HG03039 (cell line): ENCODE data around the gene GMPS.
A peak's percentile ranks its signal among the peaks of the same experiment; 100 is the strongest.
"Not testable (repeated sequence)": the region's sequence is repeated elsewhere in the genome, so short reads cannot be mapped to it uniquely, and the experiment has no call there.

Source experiments
- ATAC-seq: cut with Tn5 transposase; IDR thresholded peaks from one replicate; pipeline ENCODE4 v1.9.1; 2021; ENCODE audit warnings: mild to moderate bottlenecking, moderate library complexity; ENCODE audit not compliant: unreplicated experiment

The GMPS gene

DNA sequence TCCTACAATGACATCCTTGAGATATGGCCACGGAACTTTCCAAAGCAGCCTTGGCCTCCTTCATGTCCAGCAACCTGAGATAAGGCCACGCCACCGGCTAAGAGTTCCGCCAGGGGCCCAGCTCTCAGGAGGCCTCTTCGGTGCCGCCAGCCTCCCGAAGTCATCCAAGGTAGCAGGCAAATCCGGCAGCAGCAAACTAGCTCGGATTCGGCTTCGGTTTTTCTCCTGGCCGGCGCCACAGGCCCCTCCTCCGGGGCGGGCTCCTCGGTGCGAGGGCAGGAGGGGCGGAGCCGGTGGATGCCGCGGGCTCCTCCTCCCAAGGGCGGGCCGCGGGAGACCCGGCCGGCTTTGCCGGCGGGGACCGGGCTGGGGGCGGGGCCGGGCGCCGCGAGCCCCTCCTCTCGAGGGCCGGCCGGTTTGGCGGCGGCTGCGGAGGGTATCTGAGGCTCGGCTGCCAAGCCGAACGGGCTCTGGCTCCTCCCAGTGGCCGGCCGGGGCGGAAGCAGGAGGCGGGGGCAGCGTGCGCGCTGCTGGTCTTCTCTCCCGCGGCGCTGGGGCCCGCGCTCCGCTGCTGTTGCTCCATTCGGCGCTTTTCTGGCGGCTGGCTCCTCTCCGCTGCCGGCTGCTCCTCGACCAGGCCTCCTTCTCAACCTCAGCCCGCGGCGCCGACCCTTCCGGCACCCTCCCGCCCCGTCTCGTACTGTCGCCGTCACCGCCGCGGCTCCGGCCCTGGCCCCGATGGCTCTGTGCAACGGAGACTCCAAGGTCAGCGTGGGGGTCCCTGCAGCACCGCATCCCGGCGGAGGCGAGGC lies at the start of gene GMPS:
TSS of gene GMPS (plus strand) at position 518 of the 812 bp plus-strand sequence. CDS start at position 739, 221 bp downstream.
- peak; percentile 94 for ATAC-seq

DNA sequence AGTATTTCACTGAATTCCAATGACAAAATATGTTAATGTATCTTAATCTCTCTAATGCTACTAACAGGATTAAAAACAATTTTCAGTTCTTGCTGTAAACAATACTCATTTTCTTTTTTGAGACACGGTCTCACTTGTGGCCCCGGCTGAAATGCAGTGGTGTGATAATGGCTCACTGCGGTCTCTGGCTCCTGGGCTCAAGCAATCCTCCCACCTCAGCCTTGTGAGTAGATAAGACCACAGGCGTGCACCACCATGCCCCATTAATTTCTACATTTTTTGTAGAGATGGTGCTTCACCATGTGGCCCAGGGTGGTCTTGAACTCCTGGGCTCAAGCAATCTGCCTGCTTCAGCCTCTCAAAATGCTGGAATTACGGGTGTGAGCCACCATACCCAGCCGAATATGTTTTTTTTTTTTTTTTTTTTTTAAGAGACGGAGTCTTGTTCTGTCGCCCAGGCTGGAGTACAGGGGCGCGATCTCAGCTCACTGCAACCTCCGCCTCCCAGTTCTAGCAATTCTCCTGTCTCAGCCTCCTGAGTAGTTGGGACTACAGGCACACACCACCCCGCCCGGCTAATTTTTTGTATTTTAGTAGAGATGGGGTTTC lies 41.9 kb upstream of the GMPS start:
- not testable (repeated sequence) for ATAC-seq

DNA sequence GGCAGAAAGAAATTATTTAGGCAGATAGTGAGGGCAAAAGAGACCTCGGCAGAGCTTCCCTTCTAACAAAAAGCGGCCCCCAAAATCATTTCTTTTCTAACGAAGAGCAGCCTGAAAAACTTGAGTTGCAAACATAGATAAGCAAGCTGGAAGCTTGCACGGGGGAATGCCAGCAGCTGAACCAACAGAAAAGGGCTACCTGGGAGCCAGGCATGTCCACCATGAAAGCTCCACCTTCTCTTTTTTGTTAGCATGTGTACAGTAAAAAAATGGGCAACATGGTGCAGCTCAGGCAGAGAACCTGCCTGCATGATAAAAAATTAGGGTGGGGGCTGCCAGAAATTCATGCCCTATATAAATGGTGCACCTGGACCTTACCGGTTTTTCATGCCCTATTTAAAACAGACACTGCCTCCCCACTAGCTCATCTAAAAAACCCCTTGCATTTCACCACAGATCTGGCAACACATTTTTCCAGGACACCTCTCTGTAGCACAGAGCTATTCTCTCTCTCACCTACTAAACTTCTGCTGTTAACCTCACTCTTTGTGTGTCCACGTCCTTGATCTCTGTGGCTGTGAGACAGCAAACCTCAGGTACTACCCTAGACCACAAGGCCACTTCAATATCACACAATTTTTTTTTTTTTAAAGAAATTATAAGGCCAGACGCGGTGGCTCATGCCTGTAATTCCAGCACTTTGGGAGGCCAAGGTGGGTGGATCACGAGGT lies 34.9 kb upstream of the GMPS start:
- no peak for ATAC-seq

DNA sequence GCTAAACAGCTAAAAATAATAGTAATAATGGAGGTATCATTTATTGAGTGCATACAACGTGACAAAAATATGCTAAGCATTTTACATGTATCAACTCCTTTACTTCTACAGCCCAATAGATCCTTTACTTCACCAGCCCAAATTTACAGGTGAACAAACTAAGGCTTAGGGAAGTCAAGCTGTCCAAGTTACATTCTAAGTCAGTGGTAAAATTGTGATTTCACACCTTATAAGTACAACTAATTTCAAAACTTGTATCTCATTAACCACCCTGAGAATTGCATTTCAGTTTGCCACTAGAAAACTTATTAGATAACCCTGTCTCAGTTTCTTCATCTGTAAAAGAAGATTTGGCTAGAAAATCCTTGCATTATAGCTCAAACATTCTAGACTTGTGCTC lies 26.9 kb upstream of the GMPS start:
- ATAC-seq = no peak

DNA sequence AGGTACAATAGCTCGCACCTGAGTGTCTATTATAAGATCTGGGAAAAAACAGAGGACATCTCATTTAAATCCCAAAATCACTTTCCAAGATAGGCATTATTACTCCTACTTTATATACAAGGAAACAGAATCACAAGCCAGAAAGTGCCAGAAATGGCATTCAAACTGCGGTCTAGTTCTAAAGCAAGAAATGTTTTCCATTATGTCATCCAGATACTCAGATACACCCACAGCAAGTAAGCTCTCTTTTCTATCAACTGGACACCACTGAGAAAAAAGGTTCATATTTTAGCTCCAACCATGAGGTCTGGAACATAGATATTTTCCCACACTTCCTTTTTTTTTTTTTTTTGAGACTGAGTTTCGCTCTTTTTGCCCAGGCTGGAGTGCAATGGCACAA lies 24.3 kb upstream of the GMPS start:
- no peak for ATAC-seq

DNA sequence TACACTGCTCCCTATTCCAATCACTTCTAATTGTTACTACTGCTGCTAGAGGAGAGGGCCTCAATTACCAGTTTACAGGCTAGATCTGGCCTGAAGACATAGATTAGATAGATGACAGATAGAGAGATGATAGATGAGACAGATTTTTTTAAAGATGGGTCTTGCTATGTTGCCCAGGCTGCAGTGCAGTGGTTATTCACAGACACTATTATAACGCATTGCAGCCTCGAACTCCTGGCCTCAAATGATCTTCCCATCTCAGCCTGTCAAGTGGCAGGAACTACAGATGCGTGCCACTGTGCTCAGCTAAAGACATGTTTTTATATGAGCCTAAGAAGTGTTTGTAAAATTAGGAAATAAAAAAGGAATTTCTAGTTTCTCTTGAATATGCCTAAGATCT lies 22.5 kb upstream of the GMPS start:
- ATAC-seq = no peak

DNA sequence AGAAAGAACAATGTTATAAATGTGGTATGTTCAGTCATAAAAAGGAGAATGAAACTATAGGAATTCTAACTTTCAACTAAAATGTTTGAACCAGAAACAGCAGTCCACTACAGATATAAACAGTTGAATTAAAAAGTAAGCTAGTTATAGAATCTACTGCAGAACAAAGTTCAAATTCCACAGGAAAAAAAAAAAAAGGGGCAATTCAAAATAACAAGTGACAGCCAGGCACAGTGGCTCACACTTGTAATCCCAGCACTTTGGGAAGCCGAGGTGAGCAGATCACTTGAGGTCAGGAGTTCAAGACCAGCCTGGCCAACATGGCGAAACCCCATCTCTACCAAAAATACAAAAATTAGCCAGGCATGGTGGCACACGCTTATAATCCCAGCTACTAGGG lies 21.0 kb upstream of the GMPS start:
- ATAC-seq = not testable (repeated sequence)

DNA sequence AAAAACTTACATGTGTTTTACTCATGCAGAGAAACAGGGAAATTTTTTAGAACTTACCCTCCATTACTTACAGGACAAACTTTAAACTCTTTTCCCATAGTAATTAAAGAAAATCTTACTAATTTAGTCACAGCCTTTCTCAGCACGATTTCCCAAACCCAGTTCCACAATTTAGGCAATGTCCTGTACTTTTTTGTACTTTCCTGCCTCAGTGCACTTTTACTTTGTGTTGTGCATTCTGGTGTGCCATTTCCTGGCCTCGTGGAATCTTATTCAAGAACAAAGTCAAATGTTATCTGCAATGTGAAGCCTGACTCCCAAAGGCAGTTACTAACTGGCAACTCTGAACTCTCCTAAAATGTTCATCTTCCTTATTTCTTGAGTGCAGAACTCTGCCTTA lies 18.1 kb upstream of the GMPS start:
- ATAC-seq = no peak

DNA sequence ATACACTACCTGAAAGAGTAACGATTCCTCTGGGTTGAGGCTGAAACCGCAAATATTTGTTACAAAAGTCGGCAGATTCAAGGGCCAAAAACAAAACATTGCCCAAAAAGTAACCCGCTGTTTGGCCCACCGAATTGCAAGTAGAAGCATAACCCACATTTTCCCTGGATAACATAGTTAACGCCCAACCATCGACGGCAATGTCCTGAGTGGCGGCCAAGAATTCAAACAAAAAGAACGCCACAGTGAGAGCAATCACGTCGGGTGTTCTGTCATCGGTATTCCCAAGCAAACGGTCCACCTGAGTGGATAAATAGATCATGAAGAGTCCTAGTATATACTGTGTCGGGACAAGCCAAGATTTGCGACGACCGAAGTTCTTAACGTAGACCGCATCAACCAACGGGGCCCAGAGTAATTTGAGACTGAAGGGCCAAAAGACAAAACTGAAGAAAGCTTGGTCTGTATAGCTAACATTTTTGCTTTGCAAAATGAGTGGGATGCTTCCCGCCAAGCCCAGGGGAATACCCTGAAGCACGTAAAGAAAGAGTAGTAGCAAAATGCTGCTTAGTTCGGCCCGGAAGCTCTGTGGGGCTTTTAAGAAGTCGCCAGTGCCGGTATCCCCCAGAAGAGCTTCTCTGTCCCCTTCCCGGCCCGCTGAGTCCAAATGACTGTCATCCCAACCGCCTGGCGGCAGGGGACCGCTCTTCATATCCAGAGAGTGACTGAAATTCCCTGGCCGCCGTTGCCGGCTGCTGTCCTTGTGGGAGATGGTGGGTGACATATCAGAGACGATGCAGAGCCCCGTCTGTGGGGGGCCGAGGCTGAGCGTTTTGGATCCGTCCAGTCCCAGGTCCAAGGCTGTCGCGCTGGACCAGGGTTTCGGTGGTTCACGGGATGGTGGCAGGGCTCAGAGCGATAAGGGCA lies 17.0 kb upstream of the GMPS start:
- peak; percentile 3 for ATAC-seq

DNA sequence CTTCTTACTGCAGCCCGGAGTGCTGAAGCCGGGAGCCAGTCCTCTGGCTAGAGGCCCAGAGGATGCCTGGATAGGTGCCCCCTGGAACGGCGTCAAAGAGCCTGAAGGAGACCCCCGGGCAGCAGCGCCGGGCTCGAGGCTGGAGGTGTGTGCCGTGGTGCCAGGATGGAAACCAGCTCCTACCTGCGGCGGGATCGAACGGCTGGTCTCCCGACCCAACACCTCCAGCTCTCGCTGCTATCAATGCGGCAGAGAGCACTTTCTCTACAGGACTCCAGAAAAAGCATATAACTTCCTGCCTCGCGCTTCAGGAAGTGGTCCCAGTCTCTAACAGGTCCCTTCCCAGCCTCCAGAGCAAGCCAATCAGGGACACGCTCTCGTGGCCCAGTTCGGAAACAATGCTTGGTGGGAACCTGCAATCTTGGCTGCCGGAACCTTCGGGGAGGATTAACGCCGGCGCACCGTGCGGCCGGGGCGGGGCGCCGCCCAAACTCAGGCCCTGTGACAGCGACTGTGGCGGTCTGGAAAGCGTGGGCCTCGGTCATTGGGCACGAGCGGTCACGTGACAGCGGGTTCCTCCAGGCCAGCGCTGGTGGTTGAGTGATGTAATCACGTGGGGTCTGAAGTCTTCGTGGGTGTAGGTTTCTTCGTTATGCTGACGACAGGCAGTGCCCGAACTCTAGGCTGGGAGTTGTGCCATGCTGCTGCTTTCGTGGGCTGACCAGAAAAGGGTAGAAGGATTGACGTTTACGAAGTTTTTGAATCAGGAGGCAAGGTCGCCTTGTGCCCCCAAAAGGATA lies 16.1 kb upstream of the GMPS start, which contains the start of gene SLC33A1:
TSS of gene SLC33A1 (minus strand) at position 287 of the 800 bp plus-strand sequence. CDS start 430 bp downstream, outside the sequence.
- peak; percentile 93 for ATAC-seq

DNA sequence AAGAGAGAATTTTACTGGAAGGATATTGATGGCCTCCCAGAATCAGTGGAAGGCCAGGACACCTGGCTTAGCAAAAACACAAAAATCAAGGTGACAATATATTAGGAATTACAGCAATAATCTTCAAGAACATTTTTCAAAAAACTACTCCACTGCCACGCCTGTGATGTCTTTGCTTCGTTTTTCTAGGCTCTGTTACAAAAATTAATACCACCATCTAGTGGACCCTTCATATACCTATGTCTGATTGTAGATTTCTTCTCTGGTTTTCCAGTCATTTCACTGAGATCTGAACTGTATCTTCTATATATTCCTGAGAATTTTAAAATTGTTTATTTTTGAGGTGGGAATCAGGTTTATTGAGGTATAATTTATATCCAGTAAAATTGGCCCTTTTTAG lies 10.6 kb upstream of the GMPS start:
- ATAC-seq = peak; percentile 42

DNA sequence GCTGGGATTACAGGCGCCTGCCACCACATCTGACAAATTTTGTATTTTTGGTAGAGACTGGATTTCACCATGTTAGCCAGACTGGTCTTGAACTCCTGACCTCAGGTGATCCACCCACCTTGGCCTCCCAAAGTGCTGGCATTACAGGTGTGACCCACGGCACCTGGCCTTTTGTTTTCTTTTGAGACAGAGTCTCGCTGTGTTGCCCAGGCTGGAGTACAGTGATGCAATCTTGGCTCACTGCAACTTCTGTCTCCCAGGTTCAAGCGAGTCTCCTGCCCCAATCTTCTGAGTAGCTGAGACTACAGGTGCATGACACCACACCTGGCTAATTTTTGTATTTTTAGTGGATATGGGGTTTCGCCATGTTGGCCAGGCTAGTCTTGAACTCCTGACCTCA lies 10.0 kb upstream of the GMPS start:
- not testable (repeated sequence) for ATAC-seq

DNA sequence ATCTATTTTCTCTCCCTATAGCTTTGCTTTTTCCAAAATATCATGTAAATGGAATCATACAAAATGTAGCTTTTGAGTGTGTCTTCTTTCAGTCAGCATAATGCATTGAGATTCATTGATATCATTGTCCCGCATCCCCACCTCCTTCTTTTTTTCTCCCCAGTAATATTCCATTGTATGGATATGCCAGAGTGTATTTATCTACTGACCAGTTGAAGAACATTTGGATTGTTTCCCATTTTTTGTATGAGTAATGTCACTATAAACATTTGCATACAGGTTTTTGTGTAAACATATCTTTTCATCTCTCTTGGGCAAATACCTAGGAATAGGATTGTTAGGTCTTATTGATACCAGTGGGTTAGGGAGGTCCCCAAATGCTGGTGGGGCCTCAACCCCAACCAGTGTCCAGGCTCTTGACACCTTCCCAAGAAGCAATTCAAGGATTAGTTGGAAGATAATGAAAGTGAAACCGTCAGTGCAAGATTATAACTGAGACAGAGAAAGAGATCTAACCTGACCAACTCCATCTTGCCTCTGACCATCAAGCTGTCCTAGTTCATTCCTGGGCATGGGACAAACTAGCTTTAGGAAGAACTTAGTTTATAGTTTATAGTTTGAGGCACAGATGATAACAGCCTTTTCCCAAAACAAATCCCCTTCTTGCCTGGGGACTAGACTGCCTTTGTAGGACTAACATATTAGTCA lies 8.8 kb upstream of the GMPS start:
- ATAC-seq = no peak

DNA sequence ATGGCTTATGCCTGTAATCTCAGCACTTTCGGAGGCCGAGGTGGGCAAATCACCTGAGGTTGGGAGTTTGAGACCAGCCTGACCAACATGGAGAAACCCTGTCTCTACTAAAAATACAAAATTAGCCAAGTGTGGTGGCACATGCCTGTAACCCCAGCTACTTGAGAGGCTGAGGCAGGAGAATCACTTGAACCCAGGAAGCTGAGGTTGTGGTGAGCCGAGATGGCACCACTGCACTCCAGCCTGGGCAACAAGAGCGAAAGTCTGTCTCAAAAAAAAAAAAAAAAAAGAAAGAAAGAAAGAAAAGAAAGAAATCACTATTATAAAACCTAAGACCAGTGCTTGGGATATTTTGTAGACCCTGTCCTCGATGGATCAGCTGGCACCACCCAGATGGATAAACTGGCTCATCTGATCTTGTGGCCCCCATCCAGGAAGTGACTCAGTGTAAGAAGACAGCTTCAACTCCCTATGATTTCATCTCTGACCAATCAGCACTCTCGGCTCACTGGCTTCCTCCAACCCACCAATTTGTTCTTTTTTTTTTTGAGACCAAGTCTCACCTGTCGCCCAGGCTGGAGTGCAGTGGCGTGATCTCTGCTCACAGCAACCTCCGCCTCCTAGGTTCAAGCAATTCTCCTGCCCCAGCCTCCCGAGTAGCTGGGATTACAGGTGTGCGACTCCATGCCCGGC lies 8.0 kb upstream of the GMPS start:
- not testable (repeated sequence) for ATAC-seq

DNA sequence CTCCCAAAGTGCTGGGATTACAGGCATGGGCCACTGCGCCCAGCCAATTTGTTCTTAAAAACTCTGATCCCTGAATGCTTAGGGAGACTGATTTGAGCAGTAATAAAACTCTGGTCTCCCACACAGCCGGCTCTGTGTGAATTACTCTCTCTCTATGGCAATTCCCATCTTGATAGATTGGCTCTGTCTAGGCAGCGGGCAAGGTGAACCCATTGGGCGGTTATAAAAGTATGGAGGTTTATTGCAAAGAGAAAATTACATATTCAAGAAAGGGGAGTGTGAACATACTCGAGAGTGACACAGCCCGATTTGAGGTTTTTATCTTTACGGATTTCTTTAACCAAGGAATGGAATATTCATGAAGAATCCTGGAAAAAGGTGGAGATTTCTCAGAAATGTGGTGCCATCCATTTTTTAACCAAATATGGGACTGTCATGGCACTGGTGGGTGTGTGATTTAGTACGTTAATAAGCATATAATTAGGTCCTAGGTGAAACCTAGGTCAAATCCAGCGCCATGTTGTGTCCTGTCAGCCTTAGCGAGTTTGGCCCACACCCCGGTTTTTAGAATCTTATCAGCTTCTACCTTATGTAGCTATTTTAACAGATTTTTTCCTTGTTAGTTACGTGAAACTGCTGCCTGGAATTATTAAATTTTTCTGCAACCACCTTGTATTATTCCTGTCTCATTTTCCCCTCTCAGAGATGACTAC lies 7.2 kb upstream of the GMPS start:
- no peak for ATAC-seq

DNA sequence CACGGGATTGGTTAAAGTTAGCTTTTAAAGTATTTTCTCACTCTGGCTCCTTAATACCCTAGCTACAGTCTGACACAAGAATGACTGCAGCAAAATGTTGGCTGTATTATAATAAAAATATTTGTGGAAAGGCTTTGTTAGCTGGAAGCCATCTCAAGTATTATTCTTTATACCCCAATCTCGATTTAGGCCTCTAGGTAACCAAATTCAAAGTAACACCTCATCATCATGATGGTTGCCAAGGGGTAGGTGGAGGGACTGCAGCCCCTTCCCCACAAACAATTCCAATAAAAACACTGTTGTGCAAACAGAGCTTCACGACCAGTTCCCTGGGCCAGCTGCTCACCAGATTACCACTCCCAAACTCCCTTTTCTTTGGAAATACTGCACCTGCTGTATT lies 759 bp upstream of the GMPS start:
- ATAC-seq = no peak

DNA sequence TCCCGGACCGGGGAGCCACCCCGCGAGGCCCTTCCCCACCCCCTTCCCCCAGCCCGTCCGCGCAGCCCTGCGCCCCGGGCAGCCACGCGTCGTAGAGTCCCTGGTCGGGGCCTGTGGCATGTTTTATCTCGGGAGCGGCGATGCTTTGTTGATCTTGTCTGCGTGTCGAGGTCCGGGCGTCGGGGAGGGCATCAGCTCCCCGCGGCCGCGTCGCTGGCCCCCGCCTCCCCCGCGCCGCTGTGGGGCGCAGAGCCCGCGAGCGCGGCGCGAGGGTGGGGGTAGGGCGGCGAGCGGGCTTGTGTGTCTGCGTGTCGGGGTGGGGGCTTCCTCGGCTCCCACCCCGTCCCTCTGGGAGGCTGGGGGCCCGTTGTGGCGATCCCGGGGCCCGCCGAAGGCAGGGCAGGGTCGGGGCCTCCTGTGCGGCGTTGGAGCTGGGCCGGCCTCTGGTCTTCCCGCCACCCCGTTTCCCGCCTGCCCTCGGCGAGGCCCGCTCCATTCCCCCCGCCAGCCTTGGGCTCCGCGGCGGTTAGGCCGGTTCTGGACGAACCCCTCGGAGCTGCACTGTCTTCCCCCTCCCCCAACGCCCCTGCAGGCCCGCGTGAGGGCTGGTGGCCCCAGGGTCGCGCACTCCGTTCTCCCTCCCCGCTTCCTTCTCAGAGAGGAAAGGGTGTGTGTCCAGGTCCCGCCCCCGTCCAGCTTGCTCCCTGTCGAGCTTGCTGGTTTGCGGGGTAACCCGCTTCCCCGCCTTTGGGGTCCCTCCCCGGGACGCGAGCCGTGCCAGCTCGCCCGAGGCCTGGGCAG lies 695 bp downstream of the GMPS start:
- peak; percentile 20 for ATAC-seq
